Stimulated activated naive CD8-positive, alpha-beta T cell treated with anti-CD3 and anti-CD28 coated beads, Interleukin-15, Interleukin-2, amounts not matched to agents 100 U/mL and 50 U/mL, for 24 hours (primary cell): ENCODE results near the gene STK32C.
"Not testable (repeated sequence)": the region's sequence is repeated elsewhere in the genome, so short reads cannot be mapped to it uniquely, and the experiment has no call there.

Experiments used
- ATAC-seq: fragments of 150-1000 bp; cut with Tn5 transposase; one replicate; pipeline ENCODE4 v1.10.0; 2021
- DNase-seq: peaks from one replicate; pipeline ENCODE4 v3.0.0; 2021

The STK32C gene

DNA sequence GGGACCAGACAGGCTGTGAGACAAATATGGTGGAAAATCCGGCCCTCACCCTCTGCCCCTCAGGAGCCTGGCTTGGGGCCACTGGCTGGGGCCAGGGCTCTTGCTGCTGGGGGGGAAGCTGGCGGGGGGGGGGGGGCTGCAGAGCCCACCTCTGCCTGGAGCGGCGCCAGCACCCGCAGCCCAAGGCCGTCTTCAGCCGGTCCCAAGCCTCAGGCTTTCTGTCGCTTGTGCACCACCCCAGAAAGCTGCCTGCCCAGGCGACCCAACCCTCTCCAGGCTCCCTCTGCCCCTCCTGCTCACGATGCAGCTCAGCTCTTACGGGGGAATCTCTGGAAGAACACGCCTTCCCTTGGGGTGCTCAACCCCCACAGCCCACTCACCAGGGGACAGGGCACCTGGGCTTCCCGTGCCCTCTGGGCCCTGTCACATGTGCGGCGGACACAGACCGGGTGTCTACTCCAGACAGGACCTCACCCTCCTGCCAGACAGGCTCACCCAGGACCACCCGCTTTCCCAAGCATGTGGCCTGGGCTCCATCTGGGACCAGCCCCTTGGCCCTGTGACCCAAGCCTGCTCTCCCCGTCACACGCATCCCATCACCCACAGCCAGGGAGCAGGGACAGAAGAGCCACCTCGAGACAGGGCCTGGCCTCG lies 77.1 kb downstream of the STK32C start:
- DNase-seq, result no peak
- ATAC-seq, result no peak

GRCh38 chr10:132229834-132230556 lies 77.8 kb downstream of the STK32C start:
- DNase-seq (peak; percentile 63), ATAC-seq (peak; percentile 64)

GRCh38 chr10:132229096-132229495 lies 78.7 kb downstream of the STK32C start:
- no peak for DNase-seq
- ATAC-seq, result no peak

DNA sequence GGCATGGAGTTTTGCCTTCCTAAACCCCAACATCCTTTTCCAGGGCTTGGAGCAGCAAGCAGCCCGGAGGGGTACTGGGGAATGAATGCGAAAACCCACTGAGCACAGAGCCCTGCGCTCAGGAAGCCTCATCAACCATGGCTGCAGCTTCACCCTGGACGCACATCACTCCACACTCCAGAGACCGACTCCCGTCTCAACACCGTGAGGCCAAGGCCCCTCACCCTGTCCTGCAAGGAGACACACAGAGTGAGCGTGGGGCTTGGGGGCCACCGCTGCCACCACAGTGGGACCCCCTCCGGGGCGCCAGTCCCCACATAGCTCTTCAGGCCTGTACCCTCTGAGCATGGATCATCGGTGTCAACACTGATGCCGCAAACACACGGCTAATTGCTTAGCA lies 79.1 kb downstream of the STK32C start:
- ATAC-seq (no peak), DNase-seq (no peak)

DNA sequence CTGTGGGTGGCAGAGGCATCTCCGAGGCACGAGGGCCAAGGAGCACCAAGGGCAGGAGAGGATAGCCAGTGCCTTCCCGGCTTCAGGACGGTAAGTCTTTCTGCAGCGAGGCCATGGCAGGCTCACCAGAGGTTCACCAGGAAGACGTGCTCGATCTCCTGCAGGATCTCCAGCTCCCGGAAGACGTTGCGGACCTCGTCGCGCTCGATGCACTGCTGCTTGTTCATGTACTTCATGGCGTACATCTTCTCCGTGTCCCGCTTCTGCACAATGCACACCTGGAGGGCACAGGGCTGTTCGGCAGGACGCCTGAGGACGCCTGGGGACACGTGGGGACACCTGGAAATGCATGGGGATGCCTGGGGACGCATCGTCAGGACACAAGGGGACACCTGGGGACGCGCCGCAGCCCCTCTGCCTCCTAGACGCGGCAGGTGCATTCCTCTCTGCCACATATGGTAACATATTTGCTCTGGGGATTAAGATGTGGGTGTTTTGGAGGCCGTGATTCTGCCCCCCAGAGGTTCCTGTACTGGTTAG lies 79.8 kb downstream of the STK32C start:
- ATAC-seq, result no peak
- DNase-seq, result no peak

DNA sequence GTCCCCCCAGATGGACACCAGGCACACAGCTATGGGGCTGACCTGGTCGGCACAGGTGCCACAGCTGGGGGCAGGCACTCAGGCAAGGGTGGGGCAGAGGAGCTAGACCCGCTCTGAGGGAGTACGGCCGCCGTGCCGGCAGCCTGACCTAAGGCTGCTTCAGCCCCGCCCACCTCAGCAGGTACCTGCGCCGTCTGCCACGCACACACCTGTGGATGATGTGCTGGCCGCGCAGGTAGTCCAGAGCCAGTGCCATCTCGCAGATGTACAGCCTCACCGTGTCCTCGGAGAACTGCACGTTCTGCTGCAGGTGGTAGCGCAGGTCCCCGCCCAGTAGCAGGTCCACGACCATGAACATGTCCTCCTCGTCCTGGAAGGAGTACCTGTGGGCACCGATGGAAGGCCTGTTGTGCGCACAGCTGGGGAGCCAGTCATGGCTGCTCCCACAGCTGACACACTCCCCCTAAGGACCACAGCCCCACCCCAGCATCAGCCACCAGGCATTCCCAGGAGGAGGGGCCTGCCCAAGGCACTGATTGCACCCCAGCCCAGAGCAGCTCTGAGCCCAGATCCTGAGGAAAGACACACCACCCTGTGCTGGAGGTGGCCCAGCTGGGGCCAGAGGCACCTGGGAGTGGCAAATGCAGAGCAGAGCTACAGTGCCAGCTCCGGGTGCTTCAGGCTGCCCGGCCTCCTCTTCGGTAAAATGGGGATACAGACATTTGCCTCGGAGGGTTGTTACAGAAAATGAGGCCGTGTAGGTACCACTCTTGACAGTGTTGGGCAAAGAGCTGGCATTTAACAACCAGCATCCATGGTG lies 81.0 kb downstream of the STK32C start:
- DNase-seq, result no peak
- no peak for ATAC-seq

GRCh38 chr10:132225849-132226205 lies 81.9 kb downstream of the STK32C start:
- DNase-seq (no peak), ATAC-seq (no peak)

- no peak for ATAC-seq
- no peak for DNase-seq
These were observed 82.5 kb downstream of the STK32C start for GRCh38 chr10:132225073-132225848.

- ATAC-seq (no peak), DNase-seq (no peak)
These were observed 83.2 kb downstream of the STK32C start for GRCh38 chr10:132224343-132225072.

DNA sequence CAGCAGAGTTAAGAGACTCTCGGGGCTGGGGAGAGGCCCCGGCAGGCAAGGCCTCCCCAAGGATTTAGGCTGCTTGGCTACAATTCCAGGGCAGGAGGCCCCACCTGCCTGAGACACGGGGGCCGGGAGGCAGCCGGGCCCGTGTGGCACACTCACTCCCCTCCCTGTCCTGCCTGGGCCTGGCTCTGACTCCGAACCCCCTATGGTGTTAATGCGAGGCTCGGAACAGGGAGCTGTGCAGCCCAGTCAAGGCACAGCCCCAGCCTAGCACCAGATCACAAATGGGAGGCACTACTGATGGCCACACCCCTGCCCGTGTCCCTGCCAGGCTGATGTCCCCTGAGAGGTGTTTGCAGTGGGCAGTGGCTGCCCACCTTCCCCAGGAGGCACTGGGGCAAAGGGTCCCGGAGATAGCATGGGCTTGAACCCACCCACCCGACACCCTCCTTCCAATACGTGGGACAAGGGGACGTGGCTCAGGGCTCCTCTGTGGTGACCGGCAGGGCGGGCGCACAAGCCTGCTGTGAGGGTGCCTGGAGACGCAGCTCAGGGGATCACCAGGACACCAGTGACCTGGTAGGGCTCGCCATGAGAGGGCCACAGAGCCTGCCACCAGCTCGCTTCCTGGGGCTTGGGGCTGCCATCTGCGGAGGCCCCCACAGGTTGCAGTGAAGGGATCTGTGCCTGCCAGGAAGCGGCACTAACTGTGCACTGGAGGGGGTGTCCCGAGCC lies 84.0 kb downstream of the STK32C start:
- ATAC-seq (no peak), DNase-seq (no peak)

DNA sequence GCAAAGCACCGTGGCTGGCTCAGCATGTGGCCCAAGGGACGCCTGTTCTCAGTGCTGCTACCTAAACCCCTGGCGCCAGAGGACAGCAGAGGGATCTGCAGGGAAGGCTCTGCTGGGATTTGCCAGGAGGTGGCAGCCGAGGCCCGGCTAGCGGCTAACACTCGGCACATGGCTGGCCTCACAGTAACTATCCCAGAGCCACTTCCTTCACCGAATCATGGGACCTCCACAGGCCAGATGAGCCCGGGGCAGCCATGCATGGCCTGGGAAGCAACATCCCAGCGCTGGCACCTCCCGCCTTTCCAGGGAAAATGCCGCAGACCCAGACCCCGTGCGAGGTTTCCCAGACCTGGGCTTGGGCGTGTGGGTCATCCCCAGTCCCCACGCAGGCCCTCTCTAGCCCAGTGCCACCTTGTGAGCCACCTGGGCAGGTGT lies 84.6 kb downstream of the STK32C start:
- ATAC-seq (peak; percentile 87), DNase-seq (peak; percentile 71)

DNA sequence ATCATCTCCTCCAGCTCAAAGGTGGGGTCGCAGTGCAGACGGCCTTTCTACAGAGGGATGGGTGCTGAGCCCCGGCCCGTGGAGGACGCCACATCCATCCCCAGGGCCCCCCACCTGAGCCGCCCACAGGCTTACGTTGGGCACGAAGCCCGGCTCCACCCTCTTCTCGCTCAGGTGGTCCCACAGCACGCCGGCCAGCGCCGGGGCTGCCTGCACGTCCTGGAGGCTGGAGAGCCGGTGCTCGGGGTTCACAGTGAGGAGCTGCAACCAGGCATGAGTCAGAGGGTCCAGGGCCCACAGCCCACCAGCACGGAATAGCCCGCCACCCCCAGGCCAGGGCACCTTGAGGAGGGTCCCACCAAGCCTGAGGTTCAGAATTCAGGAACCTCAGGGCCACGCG lies 85.0 kb downstream of the STK32C start:
- DNase-seq, result no peak
- no peak for ATAC-seq

DNA sequence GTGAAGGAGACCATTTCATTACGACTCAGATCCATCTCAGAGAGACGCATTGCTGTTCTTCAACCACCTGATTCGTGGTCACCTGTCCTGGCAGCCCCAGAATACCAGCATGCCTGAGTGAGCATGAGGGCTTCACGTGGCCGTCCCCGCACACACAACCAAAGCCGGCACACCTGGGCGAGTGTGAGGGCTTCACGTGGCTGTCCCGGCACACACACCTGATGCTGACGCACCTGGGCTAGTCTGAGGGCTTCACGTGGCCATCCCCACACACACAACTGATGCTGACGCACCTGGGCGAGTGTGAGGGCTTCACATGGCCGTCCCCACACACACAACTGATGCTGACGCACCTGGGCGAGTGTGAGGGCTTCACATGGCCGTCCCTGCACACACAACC lies 86.8 kb downstream of the STK32C start:
- ATAC-seq, DNase-seq: not testable (repeated sequence)

GRCh38 chr10:132220061-132220460 lies 87.7 kb downstream of the STK32C start:
- no peak for DNase-seq
- no peak for ATAC-seq

DNA sequence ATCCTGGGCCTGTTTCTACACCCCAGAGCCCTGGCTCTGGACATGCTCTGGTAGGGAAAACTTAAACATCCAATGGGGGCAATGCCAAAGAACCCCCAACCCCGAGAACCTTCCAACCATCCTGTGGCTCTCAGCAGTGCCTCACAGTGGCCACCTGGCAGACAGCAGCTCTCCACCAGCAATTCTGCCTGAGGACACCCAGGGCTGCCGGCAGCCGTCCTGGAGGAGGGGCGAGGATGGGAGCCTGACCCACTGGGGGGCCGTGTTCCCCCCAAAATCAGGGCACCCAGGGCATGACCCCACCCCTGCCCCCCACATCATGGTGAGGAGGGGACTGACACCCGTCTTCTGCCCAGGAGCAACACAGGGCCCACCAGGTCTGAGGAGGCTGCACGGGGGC lies 88.3 kb downstream of the STK32C start:
- DNase-seq, result no peak
- no peak for ATAC-seq

DNA sequence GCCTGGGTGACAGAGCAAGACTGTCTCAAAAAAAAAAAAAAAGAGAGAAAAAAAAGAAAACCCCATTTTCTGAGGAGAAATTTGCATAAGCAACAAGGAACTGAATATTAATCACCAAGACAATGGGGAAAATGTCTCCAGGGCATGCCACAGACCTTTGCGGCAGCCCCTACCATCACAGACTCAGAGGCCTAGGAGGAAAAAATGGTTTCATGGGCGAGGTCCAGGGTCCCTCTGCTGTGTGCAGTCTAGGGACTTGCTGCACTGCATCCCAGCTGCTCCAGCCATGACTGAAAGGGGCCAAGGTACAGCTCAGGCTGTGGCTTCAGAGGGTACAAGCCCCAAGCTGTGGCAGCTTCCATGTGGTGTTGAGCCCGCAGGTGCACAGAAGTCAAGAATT lies 91.3 kb downstream of the STK32C start:
- ATAC-seq, DNase-seq: not testable (repeated sequence)

DNA sequence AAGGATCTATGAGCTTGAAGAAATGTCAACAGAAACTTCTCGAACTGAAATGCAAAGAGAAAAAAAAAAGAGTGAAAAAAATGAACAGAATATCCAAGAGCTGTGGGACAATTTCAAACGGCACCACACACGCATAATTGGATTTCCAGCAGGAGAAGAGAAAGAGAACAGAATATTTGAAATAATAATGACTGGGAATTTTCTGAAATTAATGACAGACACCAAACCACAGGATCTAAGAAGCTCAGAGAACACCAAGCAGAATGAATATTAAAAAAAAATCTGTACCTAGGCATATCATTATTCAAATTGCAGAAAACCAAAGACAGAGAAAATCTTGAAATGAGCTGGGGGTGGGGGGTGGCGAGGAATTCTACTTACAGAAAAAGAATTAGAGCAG lies 93.8 kb downstream of the STK32C start:
- DNase-seq (no peak), ATAC-seq (no peak)

- ATAC-seq (no peak), DNase-seq (no peak)
These were observed 94.9 kb downstream of the STK32C start for GRCh38 chr10:132212816-132213215.

DNA sequence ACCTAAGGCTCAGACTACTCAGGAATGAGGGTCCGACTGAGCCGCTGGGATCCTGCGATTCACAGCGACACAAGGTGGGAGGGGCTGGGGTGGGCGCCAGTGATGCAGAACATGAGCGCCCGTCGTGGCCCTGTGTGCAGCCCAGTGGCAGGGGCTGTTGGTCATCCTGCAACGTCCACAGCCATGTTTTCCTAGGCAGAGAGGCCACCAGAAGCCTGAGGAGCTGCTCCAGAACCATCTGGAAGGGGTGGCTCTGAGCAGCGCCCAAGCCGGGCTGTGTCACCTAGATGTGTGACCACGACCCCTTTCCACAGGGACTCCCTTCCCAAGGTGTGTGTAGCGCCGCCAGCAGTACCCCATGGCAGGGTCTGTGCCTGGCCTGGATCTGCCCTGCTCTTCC lies 96.5 kb downstream of the STK32C start:
- no peak for DNase-seq

DNA sequence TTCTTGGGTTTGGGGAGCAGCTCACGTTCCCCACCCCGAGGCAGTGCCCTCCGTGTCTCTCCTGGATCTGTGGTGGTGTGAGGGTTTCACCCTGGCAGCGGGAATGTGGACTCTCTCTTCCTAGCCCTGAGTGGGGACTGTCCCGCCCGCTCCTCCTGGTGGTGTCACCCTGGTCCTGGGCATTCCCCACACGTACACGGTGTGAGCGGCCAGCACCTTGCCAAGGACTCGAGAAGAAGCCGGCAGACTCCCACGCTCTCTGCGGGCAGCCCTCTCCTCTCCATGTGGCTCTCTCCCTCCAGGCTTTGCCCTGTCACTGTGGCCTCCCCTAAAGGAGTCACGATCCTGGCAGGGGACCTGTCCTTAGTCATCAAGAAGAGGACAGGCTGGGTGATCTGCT lies 97.0 kb downstream of the STK32C start:
- ATAC-seq (no peak), DNase-seq (no peak)

More for the DNA sequence above, 96.5 kb downstream of the STK32C start:
- no peak for ATAC-seq
